ENCODE measurements around the gene PLBD2. TPM values are rescaled to one million over a fixed set of nuclear protein-coding genes. Genes with fewer than 3 reads are reported as not detected.

PLBD2 gene
- total and polyA plus RNA-seq, 9 of the 15 experiments (the other 6 are each of a cell fraction or from before 2014, with no cell fraction given) = 2.4 to 37.4 (median 6.0) TPM

GRCh38 chr12:113439606-113440030 is 81.2 kb downstream of the PLBD2 start (continued):
- TF ChIP-seq, protein P1, sequence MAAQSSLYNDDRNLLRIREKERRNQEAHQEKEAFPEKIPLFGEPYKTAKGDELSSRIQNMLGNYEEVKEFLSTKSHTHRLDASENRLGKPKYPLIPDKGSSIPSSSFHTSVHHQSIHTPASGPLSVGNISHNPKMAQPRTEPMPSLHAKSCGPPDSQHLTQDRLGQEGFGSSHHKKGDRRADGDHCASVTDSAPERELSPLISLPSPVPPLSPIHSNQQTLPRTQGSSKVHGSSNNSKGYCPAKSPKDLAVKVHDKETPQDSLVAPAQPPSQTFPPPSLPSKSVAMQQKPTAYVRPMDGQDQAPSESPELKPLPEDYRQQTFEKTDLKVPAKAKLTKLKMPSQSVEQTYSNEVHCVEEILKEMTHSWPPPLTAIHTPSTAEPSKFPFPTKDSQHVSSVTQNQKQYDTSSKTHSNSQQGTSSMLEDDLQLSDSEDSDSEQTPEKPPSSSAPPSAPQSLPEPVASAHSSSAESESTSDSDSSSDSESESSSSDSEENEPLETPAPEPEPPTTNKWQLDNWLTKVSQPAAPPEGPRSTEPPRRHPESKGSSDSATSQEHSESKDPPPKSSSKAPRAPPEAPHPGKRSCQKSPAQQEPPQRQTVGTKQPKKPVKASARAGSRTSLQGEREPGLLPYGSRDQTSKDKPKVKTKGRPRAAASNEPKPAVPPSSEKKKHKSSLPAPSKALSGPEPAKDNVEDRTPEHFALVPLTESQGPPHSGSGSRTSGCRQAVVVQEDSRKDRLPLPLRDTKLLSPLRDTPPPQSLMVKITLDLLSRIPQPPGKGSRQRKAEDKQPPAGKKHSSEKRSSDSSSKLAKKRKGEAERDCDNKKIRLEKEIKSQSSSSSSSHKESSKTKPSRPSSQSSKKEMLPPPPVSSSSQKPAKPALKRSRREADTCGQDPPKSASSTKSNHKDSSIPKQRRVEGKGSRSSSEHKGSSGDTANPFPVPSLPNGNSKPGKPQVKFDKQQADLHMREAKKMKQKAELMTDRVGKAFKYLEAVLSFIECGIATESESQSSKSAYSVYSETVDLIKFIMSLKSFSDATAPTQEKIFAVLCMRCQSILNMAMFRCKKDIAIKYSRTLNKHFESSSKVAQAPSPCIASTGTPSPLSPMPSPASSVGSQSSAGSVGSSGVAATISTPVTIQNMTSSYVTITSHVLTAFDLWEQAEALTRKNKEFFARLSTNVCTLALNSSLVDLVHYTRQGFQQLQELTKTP (IDR thresholded peaks at IDR 0.05; ENCODE audit: low read depth in 1 of 2, partially characterized antibody in 2 of 2) = no peak
- 0 out of 4 replicates have a peak, but pooled peaks of 1 of the 2 experiments have one; percentile 12 for TF ChIP-seq KDM4B (IDR thresholded peaks at IDR 0.05; ENCODE audit: borderline replicate concordance in 2 of 2, low read depth in 1 of 2)
- TF ChIP-seq NCOA6 (IDR thresholded peaks at IDR 0.05) = no peak
- no peak for TF ChIP-seq NR3C1 (CRISPR knock-in tag; IDR thresholded peaks at IDR 0.05)
- TF ChIP-seq ZNF354B (CRISPR knock-in tag; IDR thresholded peaks at IDR 0.05) = no peak
- TF ChIP-seq DNMT1 (IDR thresholded peaks at IDR 0.05) = no peak
- peak in 1 of 2 experiments; percentile 47; a peak in 1 of 4 replicates for TF ChIP-seq RCOR1 (IDR thresholded peaks at IDR 0.05; ENCODE audit: borderline replicate concordance in 1 of 2, low read depth in 2 of 2, low read length in 2 of 2)
- TF ChIP-seq ZNF197 (CRISPR knock-in tag; IDR thresholded peaks at IDR 0.05; ENCODE audit: low read depth) = no peak
- TF ChIP-seq ESRRA (IDR thresholded peaks at IDR 0.05; ENCODE audit: borderline replicate concordance, low read depth) = 0 out of 2 replicates have a peak, but pooled peaks have one; percentile 26
- no peak for TF ChIP-seq CBX2 (IDR thresholded peaks at IDR 0.05; ENCODE audit: insufficient read depth, low read length, poor library complexity, severe bottlenecking)
- TF ChIP-seq SMC3 (conservative IDR thresholded peaks at IDR 0.05; ENCODE audit: insufficient read depth, low read depth, low read length) = peak; percentile 79
- no peak for TF ChIP-seq HDAC6 (IDR thresholded peaks at IDR 0.05; ENCODE audit: low read depth, low read length)
- TF ChIP-seq CXXC5 (CRISPR knock-in tag; IDR thresholded peaks at IDR 0.05) = no peak
- TF ChIP-seq ZNF507 (tag; conservative IDR thresholded peaks at IDR 0.05) = no peak
- TF ChIP-seq, protein P2, sequence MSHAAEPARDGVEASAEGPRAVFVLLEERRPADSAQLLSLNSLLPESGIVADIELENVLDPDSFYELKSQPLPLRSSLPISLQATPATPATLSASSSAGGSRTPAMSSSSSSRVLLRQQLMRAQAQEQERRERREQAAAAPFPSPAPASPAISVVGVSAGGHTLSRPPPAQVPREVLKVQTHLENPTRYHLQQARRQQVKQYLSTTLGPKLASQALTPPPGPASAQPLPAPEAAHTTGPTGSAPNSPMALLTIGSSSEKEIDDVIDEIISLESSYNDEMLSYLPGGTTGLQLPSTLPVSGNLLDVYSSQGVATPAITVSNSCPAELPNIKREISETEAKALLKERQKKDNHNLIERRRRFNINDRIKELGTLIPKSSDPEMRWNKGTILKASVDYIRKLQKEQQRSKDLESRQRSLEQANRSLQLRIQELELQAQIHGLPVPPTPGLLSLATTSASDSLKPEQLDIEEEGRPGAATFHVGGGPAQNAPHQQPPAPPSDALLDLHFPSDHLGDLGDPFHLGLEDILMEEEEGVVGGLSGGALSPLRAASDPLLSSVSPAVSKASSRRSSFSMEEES (CRISPR knock-in tag; IDR thresholded peaks at IDR 0.05) = no peak
- TF ChIP-seq ZBTB7A (IDR thresholded peaks at IDR 0.05; ENCODE audit: borderline replicate concordance, control insufficient read depth, low read depth, low read length) = peak; percentile 61; the same call in 1 of the 2 replicates
- TF ChIP-seq ARID3B (CRISPR knock-in tag; IDR thresholded peaks at IDR 0.05; ENCODE audit: borderline replicate concordance) = no peak
- TF ChIP-seq, protein P3, sequence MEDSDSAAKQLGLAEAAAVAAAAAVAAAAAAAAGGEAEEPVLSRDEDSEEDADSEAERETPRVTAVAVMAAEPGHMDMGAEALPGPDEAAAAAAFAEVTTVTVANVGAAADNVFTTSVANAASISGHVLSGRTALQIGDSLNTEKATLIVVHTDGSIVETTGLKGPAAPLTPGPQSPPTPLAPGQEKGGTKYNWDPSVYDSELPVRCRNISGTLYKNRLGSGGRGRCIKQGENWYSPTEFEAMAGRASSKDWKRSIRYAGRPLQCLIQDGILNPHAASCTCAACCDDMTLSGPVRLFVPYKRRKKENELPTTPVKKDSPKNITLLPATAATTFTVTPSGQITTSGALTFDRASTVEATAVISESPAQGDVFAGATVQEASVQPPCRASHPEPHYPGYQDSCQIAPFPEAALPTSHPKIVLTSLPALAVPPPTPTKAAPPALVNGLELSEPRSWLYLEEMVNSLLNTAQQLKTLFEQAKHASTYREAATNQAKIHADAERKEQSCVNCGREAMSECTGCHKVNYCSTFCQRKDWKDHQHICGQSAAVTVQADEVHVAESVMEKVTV (CRISPR knock-in tag; IDR thresholded peaks at IDR 0.05) = peak; percentile 60

Data from K562 (cell line).